ENCODE results near the gene STYK1. TPM values are rescaled to one million over a fixed set of nuclear protein-coding genes. Genes with fewer than 3 reads are reported as not detected.

The STYK1 gene
- total RNA-seq = 1 to 10 TPM; 1.0 to 2.3 (median 1.2) TPM

GRCh38 chr12:10673659-10674384, at the start of gene STYK1:
STYK1 (minus strand) TSS chr12:10674052; CDS start chr12:10634618, 39,434 bp downstream.
- peak; percentile 70 to 79 for DNase-seq (ENCODE audit: low spot score in 2 of 2)
- peak within 1 kb of the TSS; percentile 53 for H3K4me3 ChIP-seq
- H3K4me1 ChIP-seq = peaks cover 10% of the 10 kb centered on the region
- no peaks in the 10 kb centered on the region for H3K9me3 ChIP-seq
- H3K27me3 ChIP-seq = peaks cover 7% of the 10 kb centered on the region
- 2% methylated on average over 26 of the region's 35 CpGs for WGBS
- H3K36me3 ChIP-seq = no peaks in the 10 kb centered on the region
- no peak within 1 kb of the TSS for H3K27ac ChIP-seq
- TF ChIP-seq EP300 (IDR thresholded peaks at IDR 0.05) = no peak
- TF ChIP-seq CTCF (IDR thresholded peaks at IDR 0.05) = peak; percentile 67 to 80
- no peak for TF ChIP-seq POLR2AphosphoS5 (IDR thresholded peaks at IDR 0.05)

GRCh38 chr12:10722905-10723746, 49.3 kb upstream of the STYK1 start, which contains the start of gene YBX3:
YBX3 (minus strand) TSS chr12:10723323; CDS start chr12:10723111, 212 bp downstream.
- Histone ChIP-seq H3K4me3 (peak within 1 kb of the TSS; percentile 83), H3K27ac (peak within 1 kb of the TSS; percentile 100), H3K36me3 (no peaks in the 10 kb centered on the region), H3K4me1 (peaks cover 49% of the 10 kb centered on the region), H3K9me3 (no peaks in the 10 kb centered on the region), H3K27me3 (no peaks in the 10 kb centered on the region)
- 0% methylated on average over 23 of the region's 95 CpGs for WGBS
- TF ChIP-seq POLR2AphosphoS5 (IDR thresholded peaks at IDR 0.05) = peak; percentile 28 to 61 (median 46)
- peak; percentile 53 to 91 for TF ChIP-seq POLR2A (IDR thresholded peaks at IDR 0.05)
- TF ChIP-seq EP300 (IDR thresholded peaks at IDR 0.05) = no peak
- TF ChIP-seq CTCF (IDR thresholded peaks at IDR 0.05) = no peak
- DNase-seq (ENCODE audit: low spot score in 2 of 2) = peak; percentile 95

- WGBS = 0% methylated on average over 11 of the region's 36 CpGs
- H3K27me3 ChIP-seq = no peaks in the 10 kb centered on the region
- peak in 1 of 2 donors; percentile 84 for DNase-seq (ENCODE audit: low spot score in 2 of 2)
Measured at GRCh38 chr12:10722502-10722904, 48.7 kb upstream of the STYK1 start.

GRCh38 chr12:10721651-10722501, 48.0 kb upstream of the STYK1 start:
- under 1% methylated on average over 26 of the region's 26 CpGs for WGBS
- H3K4me3 ChIP-seq = peak overlapping the region; percentile 83
- no peaks in the 10 kb centered on the region for H3K36me3 ChIP-seq
- H3K27ac ChIP-seq = peak overlapping the region; percentile 100
- H3K27me3 ChIP-seq = no peaks in the 10 kb centered on the region
- peaks cover 61% of the 10 kb centered on the region for H3K4me1 ChIP-seq
- H3K9me3 ChIP-seq = no peaks in the 10 kb centered on the region
- peak; percentile 96 to 97 for DNase-seq (ENCODE audit: low spot score in 2 of 2)
- TF ChIP-seq POLR2A (IDR thresholded peaks at IDR 0.05) (peak in 1 of 2 donors; percentile 60), POLR2AphosphoS5 (IDR thresholded peaks at IDR 0.05) (peak; percentile 89 to 99 (median 96)), EP300 (IDR thresholded peaks at IDR 0.05) (no peak), CTCF (IDR thresholded peaks at IDR 0.05) (no peak)

More at GRCh38 chr12:10722502-10722904, 48.7 kb upstream of the STYK1 start:
- peak overlapping the region; percentile 83 for H3K4me3 ChIP-seq
- TF ChIP-seq POLR2A (IDR thresholded peaks at IDR 0.05) (no peak), CTCF (IDR thresholded peaks at IDR 0.05) (peak in 1 of 2 donors; percentile 9), POLR2AphosphoS5 (IDR thresholded peaks at IDR 0.05) (peak in 1 of 3 donors; percentile 41), EP300 (IDR thresholded peaks at IDR 0.05) (no peak)
- no peaks in the 10 kb centered on the region for H3K9me3 ChIP-seq
- H3K27ac ChIP-seq = peak overlapping the region; percentile 100
- no peaks in the 10 kb centered on the region for H3K36me3 ChIP-seq
- H3K4me1 ChIP-seq = peaks cover 55% of the 10 kb centered on the region
